HG02870 (cell line): Measurements from ENCODE around the gene KRTAP20-3.

Experiments used
- ATAC-seq: cut with Tn5 transposase; IDR thresholded peaks from one replicate; pipeline ENCODE4 v1.9.1; 2021; ENCODE audit warnings: mild to moderate bottlenecking, moderate library complexity; ENCODE audit not compliant: unreplicated experiment

KRTAP20-3 gene

DNA sequence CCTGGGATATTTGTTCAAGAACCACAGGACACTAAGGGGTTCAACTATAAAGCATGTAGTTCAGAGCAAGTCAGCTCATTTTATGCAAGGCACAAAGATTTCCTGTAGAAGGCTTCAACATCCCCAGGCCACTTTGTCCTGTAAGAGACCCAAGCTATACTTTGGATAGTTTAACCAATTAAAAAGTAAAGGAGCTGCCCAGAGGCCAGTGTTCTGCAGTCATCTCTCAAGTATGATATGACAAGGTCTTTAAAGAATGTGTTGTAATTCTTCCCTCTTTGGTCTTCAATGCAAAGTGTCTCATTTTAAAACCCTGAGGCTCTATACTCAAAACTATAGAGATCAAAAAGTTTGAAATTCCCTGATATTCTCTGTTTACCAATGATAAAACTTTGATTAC is 34.1 kb downstream of the KRTAP20-3 start:
- no peak for ATAC-seq

DNA sequence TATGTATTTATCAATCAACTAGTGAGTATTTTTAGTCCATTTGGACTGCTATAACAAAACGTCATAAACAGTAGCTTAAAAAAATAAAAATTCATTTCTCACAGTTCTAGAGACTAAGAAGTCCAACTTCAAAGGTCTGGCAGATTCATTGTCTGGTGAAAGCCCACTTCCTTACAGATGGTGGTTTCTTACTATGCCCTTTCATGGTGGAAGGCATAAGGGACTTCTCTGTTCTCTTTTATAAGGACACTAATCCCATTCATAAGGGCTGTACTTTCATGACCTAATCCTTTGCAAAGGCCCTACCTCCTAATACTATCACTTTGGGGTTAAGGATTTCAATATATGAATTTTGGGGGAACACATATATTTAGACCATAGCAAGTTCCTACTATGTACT is 37.9 kb downstream of the KRTAP20-3 start:
- no peak for ATAC-seq

DNA sequence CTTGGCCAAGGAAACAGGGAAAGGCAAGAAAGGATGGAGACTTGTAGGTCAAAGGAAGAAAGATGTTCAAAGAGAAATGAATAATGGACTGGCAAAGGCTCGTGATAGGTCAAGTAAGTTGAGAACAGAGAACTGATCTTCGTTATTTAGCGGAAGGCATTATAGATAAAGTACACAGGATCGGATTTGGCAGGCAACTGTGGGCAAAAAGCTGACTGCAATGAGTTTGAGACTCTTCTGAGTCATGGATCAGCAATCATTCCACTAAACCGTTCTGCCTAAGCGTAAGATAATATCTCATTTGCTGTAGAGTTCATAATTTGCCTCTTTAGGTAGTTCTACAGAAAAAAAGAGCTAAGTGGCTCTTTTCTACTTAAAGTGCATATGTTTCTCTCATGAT is 41.8 kb downstream of the KRTAP20-3 start:
- no peak for ATAC-seq

GRCh38 chr21:30689822-30690221 is 47.2 kb downstream of the KRTAP20-3 start:
- ATAC-seq: no peak
